ENCODE data around the gene BEGAIN. TPM values are rescaled to one million over a fixed set of nuclear protein-coding genes. Genes with fewer than 3 reads are reported as not detected.

The BEGAIN gene
- total RNA-seq, 3 donors from 2014 or later: 0.64 to 4.1 (median 2.0) TPM

GRCh38 chr14:100583245-100583644 is 4.0 kb downstream of the BEGAIN start:
- no peak for TF ChIP-seq POLR2A (IDR thresholded peaks at IDR 0.05)
- no peak for TF ChIP-seq CTCF (IDR thresholded peaks at IDR 0.05)
- no peak for TF ChIP-seq POLR2AphosphoS5 (IDR thresholded peaks at IDR 0.05)
- no peaks in the 10 kb centered on the region for H3K9me3 ChIP-seq
- H3K27me3 ChIP-seq: peaks cover 0 to 9% of the 10 kb centered on the region in 2 donors
- H3K27ac ChIP-seq: no peak overlapping the region
- no peak for DNase-seq (ENCODE audit: low spot score in 2 of 2)
- H3K4me3 ChIP-seq: no peak overlapping the region
- no peaks in the 10 kb centered on the region for H3K4me1 ChIP-seq
- H3K36me3 ChIP-seq: no peaks in the 10 kb centered on the region
- intact Hi-C loops (cut with DNase I; ENCODE audit: low total_unique reads): no loop called here

GRCh38 chr14:100582496-100583165 is 4.6 kb downstream of the BEGAIN start:
- TF ChIP-seq POLR2A (IDR thresholded peaks at IDR 0.05) (no peak), POLR2AphosphoS5 (IDR thresholded peaks at IDR 0.05) (no peak), CTCF (IDR thresholded peaks at IDR 0.05) (no peak)
- no peaks in the 10 kb centered on the region for H3K4me1 ChIP-seq
- H3K27ac ChIP-seq: no peak overlapping the region
- intact Hi-C loops (cut with DNase I; ENCODE audit: low total_unique reads): no loop called here
- H3K36me3 ChIP-seq: no peaks in the 10 kb centered on the region
- H3K9me3 ChIP-seq: no peaks in the 10 kb centered on the region
- DNase-seq (ENCODE audit: low spot score in 2 of 2): no peak
- H3K4me3 ChIP-seq: no peak overlapping the region
- H3K27me3 ChIP-seq: peaks cover 0 to 4% of the 10 kb centered on the region in 2 donors

GRCh38 chr14:100581228-100582145 is 5.7 kb downstream of the BEGAIN start:
- no peaks in the 10 kb centered on the region for H3K36me3 ChIP-seq
- no peaks in the 10 kb centered on the region for H3K9me3 ChIP-seq
- H3K4me3 ChIP-seq: no peak overlapping the region
- no peak for TF ChIP-seq CTCF (IDR thresholded peaks at IDR 0.05)
- TF ChIP-seq POLR2AphosphoS5 (IDR thresholded peaks at IDR 0.05): no peak
- no peak for TF ChIP-seq POLR2A (IDR thresholded peaks at IDR 0.05)
- intact Hi-C loops (cut with DNase I; ENCODE audit: low total_unique reads): no loop called here
- H3K4me1 ChIP-seq: no peaks in the 10 kb centered on the region
- peaks cover 0 to 2% of the 10 kb centered on the region in 2 donors for H3K27me3 ChIP-seq
- DNase-seq (ENCODE audit: low spot score in 2 of 2): no peak
- H3K27ac ChIP-seq: no peak overlapping the region

- H3K27ac ChIP-seq: no peak overlapping the region
- TF ChIP-seq POLR2AphosphoS5 (IDR thresholded peaks at IDR 0.05) (no peak), CTCF (IDR thresholded peaks at IDR 0.05) (no peak), POLR2A (IDR thresholded peaks at IDR 0.05) (no peak)
- intact Hi-C loops (cut with DNase I; ENCODE audit: low total_unique reads): no loop called here
- no peak for DNase-seq (ENCODE audit: low spot score in 2 of 2)
- no peaks in the 10 kb centered on the region for H3K27me3 ChIP-seq
- no peaks in the 10 kb centered on the region for H3K9me3 ChIP-seq
- H3K36me3 ChIP-seq: no peaks in the 10 kb centered on the region
- no peaks in the 10 kb centered on the region for H3K4me1 ChIP-seq
- H3K4me3 ChIP-seq: no peak overlapping the region
Observed at GRCh38 chr14:100580316-100581227, 6.6 kb downstream of the BEGAIN start.

Measured in breast epithelium (tissue), 4 donors.